NCI-H128 (cell line): ENCODE data around the gene GRB2.
A peak's percentile ranks its signal among the peaks of the same experiment; 100 is the strongest.

ENCODE experiments used
- DNase-seq: peaks from one replicate; lab custom pipeline; 2025; ENCODE audit not compliant: unreplicated experiment; lab: John Stamatoyannopoulos, UW

GRB2 gene

GRCh38 chr17:75414488-75414887 is 9.0 kb upstream of the GRB2 start:
- no peak for DNase-seq

- peak; percentile 26 for DNase-seq
These were observed 7.2 kb upstream of the GRB2 start for GRCh38 chr17:75412455-75413317.

- no peak for DNase-seq
These were observed 6.0 kb upstream of the GRB2 start for GRCh38 chr17:75411328-75412067.

GRCh38 chr17:75410141-75410540 is 4.7 kb upstream of the GRB2 start:
- DNase-seq: no peak

- no peak for DNase-seq
These were observed 2.3 kb upstream of the GRB2 start for GRCh38 chr17:75407655-75408352.

GRCh38 chr17:75406222-75406615 is 741 bp upstream of the GRB2 start:
- no peak for DNase-seq

- no peak for DNase-seq
These were observed 630 bp downstream of the GRB2 start for GRCh38 chr17:75404731-75405364.

GRCh38 chr17:75404223-75404730 is 1.2 kb downstream of the GRB2 start:
- DNase-seq: no peak

GRCh38 chr17:75403131-75403530 is 2.3 kb downstream of the GRB2 start:
- no peak for DNase-seq

GRCh38 chr17:75402026-75402425 is 3.5 kb downstream of the GRB2 start:
- no peak for DNase-seq

GRCh38 chr17:75400326-75400939 is 5.0 kb downstream of the GRB2 start:
- DNase-seq: no peak

- no peak for DNase-seq
These were observed 7.2 kb downstream of the GRB2 start for GRCh38 chr17:75398279-75398678.

GRCh38 chr17:75397217-75397616 is 8.3 kb downstream of the GRB2 start:
- no peak for DNase-seq

GRCh38 chr17:75396796-75397195 is 8.7 kb downstream of the GRB2 start:
- DNase-seq: no peak

GRCh38 chr17:75396025-75396424 is 9.5 kb downstream of the GRB2 start:
- DNase-seq: no peak

- DNase-seq: no peak
These were observed 11.1 kb downstream of the GRB2 start for GRCh38 chr17:75394332-75394918.

GRCh38 chr17:75393523-75394331 is 11.8 kb downstream of the GRB2 start:
- DNase-seq: peak; percentile 84

GRCh38 chr17:75392559-75392958 is 12.9 kb downstream of the GRB2 start:
- DNase-seq: no peak

GRCh38 chr17:75390982-75391381 is 14.5 kb downstream of the GRB2 start:
- no peak for DNase-seq
